Stimulated activated CD4-positive, alpha-beta T cell treated with anti-CD3 and anti-CD28 coated beads, TNF-alpha, amount 100 ng/mL, for 48 hours (primary cell): ENCODE results near the gene CFDP1.

Experiments used
- DNase-seq, 3 donors: peaks; one replicate each; pipeline ENCODE4 v3.0.0-alpha.2; 2020; ENCODE audit warnings: low read depth in 3 of 3

CFDP1 gene

DNA sequence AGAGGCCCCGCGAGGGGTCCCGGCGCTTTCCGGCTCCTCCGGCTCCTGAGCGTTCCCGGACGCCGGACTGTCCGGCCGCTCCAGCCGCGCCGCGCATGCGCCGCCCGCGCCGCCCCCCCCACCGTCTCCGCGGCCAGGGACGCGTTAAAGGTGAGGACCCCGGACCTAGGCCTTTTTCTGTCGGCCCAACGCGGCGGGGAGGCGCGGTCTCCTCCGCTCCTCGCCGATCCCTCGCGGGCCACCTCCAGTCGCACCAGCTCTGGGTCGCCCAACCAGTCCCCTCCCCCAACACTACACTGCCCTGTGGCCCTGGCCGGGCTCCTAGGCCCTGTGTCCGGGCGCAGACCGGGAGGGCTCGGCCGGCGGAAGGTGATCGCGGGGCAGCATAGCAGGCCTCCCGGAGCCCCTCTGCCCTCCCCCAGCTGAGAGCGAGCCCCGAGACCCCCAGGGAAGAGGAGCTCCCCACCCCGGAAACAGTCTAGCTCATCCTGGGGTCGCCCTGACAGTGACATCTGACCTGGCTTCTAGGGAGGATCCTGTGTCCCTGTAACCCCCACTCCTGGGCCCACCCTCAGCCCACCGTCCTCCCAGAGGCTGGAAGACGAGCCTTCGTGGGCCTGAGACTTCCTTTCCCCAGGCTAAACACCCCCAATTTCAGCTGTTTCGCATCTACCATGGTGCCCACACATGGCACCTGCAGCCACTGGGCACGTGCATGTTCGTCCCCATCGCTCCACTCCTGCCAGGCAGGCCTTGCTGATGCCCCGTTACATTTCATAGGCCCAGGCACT is 167.2 kb downstream of the CFDP1 start:
- DNase-seq, result no peak

DNA sequence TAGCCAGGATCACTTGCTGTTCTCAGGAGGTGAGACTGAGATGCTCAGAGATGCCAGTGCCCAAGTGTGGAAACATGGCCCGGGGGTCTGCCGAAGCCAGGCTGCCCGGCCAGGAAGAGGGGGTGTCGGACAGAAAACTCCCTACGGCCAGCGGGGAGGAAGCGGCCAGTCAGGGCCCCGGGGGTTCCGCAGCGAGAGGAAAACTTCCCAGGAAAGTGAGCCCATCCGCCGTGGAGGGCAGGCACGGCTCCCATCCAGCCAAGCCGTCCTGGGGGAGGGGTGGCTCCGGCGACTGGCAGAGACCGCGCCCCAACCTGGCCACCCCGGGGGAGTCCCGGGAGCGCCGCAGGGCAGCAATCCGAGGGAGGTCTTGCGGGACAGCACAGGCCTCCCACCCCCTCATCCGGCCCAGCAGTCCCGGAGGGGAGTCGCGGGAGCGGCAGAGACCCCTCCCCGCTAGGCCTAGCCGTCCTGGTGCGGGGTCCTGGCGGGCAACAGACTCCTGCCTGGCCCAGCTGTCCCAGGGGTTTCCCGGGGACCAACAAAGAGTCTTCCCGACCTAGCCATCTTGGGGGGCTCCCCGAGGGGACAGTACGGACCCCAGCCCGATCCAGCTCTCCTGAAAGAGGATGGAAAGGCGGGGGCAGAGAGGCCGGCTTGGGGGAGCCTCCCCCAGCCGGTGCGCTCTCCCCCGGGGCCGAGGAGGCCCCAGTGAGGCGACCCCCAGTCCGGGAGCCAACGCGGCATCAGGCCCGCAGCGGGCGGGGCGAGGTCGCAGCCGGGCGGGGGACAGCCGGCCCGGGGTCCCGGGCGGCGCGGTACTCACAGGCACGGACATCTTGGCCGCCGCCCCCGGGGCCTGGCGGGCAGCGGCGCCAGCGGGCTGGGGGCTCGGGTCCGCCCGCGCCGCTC is 168.0 kb downstream of the CFDP1 start:
- no peak for DNase-seq

DNA sequence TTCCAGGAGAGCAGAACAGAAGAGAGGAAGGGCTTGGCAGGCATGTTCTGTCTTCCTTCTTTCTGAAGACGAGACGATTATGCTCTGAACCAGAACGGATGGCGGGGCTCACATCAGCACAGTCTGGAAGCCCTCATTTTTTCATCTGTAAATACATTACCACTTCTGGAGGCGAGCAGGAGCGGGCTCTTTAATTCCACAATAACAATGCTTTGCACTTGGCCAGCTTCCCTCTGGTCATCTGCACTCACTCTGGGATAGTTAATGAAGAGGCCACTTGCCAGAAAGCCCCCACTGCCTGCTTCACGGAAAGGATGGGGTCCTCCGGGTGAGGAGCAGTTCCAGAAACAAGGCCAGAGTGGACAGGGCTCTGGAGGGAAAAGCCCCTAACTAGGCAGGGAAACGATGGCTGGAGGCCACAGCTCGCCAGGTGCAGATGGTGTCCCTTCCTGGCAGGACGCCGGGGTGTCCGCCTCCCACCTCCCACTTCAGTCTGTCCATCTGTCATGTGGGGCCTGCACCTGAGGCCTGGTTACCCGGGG is 168.8 kb downstream of the CFDP1 start:
- DNase-seq, result no peak

DNA sequence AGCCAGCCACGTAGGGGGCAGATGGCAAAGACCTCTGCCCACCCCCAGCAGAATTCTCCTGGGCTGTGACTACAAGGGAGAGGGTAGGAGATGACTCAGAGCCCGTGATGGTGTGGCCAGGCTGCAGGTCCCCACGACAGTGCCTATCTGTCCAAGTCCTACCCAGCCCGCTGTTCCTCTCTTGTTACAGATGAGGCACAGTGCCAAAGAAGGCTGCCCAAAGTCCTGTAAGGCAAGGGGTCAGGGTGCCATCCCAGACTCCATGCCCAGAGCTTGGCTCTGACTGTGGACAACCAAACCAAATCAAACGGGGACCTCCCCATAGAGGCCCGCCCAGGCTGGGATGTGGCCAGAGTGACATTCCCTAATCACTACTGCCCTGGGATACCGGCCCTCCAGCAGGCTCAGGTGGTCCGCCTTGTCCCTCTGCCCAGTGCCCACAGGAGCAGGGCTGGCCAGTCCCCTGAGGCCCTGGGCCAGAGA is 169.3 kb downstream of the CFDP1 start:
- no peak for DNase-seq

- DNase-seq, result no peak
Measured at GRCh38 chr16:75263291-75263962, 169.9 kb downstream of the CFDP1 start.

GRCh38 chr16:75262800-75263127 is 170.5 kb downstream of the CFDP1 start:
- no peak for DNase-seq

DNA sequence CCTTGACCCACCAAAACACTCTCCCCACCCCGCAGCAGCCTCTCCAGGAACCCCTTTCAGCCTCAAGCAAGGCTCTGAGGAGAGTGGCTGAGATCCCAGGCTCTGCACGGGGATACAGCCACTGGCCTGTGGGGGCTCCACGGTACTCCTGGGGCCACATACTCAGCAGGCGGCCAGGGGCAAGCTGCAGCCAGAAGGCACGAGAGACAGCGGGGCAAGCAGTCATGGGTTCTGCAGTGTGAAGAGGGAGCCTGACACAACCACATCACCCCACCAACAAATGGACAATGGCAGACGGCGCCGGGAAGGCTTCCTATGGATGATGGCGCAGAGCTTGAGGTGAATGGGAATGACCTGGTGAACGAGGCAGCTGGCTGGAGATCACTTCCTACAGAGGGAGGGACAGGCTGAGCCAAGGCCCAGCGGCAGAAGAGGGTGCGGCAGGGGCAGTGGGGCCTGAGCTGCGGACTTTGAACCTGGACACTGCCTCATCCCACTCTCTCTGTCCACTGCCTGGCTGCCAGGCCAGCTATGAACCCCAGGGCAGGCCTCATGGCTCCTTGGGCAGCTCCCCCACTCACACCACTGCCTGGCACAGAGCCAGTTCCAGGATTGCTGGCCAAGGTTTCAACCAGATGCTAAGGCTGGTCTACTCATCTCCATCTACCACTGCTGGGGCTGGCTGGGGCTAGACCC is 171.1 kb downstream of the CFDP1 start:
- DNase-seq, result no peak

DNA sequence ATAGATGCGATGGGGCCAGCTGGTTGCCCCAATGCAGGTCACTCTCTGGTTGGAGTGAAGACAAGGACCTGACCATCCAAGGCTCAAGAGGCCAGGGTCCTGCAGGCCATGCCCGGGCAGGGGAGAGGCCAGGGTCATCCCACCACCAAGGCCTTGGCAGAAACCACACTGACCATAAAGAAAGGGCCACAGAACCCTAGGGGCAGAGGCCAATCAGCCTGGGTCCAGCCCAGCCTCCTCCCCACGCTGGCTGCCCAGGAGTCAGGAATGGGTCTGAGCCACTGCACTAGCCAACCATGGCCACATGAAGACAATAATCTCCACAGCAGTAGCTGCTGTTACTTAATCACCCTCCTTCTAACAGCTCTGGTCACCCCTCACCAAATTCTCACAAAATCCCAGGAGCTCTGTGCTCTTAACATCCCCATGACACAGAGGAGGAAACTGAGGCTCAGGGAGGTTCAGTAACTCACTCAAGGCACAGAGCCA is 171.7 kb downstream of the CFDP1 start:
- DNase-seq, result no peak

GRCh38 chr16:75260851-75261589 is 172.3 kb downstream of the CFDP1 start:
- no peak for DNase-seq

- DNase-seq, result no peak
Measured at GRCh38 chr16:75258807-75259141, 174.5 kb downstream of the CFDP1 start.

GRCh38 chr16:75257886-75258806 is 175.2 kb downstream of the CFDP1 start:
- DNase-seq, result no peak

- no peak for DNase-seq
Measured at GRCh38 chr16:75256696-75257343, 176.5 kb downstream of the CFDP1 start.

- no peak for DNase-seq
Measured at GRCh38 chr16:75256059-75256571, 177.2 kb downstream of the CFDP1 start.

- no peak for DNase-seq
Measured at GRCh38 chr16:75254359-75254837, 178.9 kb downstream of the CFDP1 start.

DNA sequence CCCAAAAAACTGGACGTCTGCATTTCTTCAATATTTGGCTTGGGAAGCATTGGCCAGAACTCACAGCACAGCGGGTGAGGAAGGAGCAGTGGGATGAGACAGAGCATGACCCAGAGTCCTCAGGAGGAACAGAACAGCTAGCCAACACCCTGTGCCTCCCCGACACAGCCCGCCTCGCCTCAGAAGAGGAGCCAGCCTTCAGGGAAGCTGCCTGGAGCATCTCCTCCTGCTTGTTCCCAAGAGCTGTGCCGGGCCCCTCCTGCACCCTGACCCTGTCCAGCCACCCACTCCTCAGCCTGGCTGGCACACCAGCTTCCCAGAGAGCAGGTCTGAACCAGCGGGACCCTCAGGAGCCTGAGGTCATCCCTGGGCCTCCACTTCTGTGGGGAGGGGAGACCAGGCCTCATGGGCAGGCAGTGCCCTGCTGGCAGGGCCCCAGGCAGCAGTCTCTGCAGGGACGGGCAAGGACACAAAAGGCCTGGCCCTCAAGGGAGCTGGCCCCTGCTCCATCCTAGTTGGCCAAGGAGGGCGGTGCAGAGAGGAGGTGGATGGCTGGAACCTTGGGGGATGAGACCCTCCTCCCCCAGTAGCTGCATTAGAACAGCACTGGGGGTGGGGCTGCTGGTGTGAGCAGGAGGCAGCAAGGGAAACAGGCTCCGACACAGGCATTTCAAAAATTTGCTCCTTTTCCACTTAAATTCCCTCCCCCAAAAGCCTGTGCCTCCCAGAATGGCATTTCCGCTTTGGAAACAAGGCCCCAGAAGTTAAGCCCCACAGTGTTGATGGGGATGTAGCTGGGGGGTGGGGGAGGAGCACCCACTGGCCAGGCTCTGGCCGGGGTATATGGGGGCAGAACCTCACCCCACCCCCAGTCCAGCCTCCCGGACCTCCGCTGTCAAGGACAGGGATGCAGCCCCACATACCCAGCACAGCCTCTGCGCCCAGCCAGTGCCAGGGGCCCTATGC is 180.1 kb downstream of the CFDP1 start:
- no peak for DNase-seq

- no peak for DNase-seq
Measured at GRCh38 chr16:75252049-75252864, 181.0 kb downstream of the CFDP1 start.
